Amygdala (tissue), 56 donors: ENCODE data around the gene TBX15.

Source experiments
- DNase-seq, 56 donors: peaks; one replicate each; lab custom pipeline; 2025; lab: John Stamatoyannopoulos, UW

The TBX15 gene

DNA sequence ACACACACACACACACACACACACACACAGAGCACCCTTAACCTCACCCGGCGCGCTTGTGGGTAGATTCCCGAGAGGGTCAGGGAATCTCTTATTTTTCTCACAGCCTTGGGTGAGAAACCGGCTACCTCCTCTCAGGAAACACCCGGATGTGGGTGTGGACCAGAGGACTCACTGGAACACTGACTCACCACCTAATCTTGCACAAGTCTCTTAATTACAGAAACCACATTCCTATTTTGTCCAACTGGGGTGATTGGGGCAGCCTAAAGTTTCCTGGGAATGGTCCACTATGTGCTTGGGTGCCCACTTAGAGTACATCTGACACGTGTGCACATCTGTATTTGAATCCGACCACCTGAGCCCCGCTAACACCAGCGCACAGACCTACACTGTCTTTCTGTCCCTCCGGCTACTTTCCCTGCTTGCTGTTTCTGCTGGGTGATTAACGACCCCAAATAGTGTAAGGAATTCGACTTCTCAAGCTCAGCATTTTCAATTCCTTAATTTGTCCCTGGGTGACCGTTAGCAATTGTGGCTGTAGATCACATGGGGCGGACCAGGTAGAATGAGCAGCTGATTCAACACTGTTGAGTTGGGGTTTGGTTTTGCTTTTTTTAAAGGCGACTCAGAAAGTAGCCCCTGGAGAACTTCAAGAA lies 14.0 kb upstream of the TBX15 start:
- DNase-seq = no peak

DNA sequence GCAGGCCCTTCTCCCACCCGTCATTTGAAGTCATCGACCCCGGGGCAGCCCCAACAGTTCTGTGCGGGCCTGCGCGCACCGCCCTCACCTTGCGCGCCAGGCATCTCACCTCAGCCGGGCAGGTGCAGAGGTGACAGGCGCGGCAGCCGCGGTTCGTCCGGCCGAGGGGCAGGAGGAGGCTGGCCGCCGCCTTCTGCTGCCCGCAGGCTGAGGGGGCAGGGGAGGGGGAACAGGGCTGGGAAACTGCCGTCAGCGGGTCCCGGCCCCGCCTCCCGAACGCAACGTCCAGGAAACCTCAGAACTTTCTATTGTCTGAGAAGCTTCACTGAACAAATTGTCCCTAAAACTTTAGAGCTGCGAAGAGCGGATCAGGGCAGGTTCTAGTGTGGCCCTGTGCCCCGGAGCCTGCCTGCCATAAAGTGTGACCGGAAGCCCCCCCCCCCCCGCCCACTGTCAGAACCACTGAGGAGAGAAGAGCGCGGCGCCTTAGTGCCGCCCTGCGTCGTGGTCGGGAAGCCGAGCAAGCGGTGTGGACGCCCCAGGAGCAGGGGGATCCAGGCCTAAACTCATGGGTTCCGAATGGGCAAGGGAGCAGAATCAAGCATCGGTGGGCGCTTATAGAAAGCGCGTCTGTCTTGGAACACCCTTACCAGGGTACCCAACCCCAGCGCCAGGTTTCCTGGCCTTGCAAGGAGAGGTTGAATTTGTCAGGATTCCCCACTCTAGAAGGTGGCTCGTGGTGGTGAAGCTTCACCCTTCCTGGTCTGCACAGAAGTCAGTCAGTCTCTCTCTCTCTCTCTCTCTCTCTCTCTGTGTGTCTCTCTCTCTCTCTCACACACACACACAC lies 13.3 kb upstream of the TBX15 start:
- DNase-seq = no peak

DNA sequence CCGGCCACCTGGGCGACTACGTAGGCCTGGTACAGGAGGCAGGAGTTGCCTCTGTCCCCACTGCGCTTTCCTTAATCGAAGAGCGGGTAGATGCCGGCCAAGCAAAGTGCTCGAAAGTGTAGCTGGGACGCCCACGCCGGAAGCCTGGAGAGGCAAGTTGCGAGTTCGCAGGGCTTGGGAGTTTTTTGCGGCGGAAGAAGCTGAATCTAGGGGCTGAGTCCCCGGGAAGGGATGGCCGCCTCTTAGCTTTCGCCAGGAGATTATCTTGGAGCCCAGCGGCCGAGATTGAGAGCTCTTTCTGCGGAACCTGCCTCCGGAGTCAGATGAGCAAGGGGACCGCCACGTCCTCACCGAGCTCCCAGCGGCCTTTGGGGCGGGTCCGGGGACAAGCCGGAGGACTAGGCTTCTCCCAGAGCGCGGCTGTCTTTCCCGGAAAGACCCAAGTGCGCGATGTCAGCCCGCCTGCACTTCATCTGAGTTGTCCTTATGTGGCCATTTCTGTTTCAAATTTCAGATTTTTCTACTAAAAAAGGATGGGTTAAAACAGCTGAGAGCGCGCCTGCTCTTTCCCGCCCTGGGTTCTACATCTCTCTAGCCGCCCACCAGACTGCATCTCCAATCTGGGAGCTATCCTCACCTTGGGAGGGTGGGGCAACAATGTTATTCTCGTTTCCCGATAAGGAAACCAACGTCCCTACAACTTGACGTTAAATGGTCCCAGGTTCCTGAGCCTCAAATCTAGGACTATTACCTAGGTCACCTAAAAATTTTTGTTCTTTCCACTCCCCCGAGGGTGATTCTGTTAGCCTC lies 12.4 kb upstream of the TBX15 start:
- DNase-seq = no peak

DNA sequence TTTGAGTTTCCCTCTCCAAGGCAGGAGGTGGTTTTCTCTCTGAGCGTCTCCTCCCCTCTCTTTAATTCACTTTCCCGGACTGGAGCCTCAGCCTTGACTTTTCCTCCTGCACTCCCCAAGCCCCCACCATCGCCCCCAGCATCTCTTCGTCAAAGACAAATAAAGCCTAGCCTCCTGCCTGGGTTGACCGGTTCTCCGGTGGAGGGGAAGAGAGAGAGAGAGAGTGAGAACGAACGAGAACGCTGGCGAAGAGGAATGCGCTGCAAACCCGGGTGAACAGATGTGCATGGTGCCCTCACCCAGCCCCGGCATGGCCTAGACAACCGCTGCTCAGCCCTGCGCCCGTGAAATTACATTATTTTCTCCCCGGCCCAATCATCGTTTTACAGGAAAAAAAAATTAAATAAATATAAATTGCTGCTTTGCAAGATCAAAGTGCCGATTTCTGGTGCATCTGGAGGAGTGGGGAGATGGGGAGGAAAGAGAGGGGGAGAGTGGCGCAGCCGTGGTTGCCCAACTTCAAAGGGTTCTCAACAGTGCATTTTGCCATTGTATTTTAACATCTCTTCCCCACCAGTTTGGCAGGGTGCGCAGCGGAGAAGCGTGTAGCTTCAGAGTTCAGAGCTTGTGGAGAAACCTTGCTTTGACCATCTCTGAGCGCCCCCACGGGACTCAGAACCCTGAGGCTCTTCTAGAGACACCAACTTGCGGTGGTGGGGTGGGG lies 11.4 kb upstream of the TBX15 start:
- DNase-seq = no peak

GRCh38 chr1:118998171-118998570 lies 10.0 kb upstream of the TBX15 start:
- no peak for DNase-seq

DNA sequence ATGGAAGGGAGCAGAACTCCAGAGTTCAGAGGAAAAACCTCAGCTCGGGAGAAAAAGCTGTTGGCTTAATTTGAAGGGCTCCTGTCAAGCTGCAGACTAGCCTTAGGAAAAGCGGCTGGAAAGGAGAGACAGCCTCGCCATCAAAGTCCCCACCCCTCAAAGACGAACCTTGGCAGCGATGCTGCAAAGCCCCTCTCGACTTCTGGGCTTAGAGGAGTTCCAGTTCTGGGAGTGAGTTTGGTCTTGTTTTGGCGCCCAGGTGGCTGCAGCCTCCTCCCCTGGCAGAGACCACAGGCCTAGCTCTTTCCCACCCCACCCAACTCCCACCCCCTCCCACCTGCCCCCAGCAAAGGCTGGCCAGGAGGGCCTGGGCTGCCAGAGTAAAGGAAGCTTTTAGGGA lies 9.1 kb upstream of the TBX15 start:
- no peak for DNase-seq

DNA sequence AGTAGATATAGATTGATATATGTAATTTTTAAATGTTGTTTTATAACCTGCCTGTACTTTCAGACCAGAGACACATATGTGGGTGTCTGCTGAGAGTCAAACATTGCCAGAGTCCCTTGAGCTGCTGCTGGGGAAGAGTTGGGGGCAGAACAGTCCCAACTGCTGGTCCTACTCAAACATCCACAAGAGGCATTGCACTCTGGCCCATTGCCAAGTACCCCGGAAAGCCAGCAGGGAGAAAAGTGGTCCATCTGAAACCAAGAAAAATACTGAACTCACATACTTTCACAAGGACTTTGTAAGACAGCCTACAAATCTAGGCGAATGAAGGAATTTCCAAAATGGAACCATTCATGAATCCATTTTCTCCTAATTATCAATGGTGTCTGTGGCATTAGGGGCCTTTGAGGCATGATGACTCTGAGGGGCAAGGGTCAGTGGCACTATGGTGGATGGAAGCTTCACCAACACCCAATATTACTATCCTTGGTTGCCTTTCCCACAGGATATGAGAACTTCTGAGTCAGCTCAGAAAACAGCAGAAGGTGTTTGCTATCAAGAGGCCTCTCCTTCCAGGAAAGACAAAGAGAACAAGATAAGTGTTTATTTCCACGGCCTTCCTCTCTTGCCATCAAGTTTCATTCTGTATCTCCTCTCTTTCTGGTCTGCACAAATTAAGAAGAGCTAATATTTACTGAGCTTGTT lies 7.3 kb upstream of the TBX15 start:
- DNase-seq = no peak

DNA sequence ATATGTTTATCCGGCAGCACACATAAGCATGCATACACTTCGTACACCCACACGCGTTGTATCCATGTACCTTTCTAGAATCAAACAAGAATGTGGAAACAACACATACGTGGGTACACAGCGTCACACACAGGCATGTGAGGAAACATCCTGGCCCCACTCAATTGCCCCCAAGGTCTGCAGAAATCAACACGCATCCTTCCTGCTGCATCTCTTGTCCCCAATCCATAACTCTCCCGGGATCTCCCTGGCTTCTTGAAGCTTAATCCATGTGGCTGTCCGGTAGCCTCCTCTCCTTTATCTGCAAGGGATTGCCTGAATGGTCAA lies 5.5 kb upstream of the TBX15 start:
- DNase-seq = no peak

GRCh38 chr1:118992868-118993699 lies 4.9 kb upstream of the TBX15 start:
- no peak for DNase-seq

DNA sequence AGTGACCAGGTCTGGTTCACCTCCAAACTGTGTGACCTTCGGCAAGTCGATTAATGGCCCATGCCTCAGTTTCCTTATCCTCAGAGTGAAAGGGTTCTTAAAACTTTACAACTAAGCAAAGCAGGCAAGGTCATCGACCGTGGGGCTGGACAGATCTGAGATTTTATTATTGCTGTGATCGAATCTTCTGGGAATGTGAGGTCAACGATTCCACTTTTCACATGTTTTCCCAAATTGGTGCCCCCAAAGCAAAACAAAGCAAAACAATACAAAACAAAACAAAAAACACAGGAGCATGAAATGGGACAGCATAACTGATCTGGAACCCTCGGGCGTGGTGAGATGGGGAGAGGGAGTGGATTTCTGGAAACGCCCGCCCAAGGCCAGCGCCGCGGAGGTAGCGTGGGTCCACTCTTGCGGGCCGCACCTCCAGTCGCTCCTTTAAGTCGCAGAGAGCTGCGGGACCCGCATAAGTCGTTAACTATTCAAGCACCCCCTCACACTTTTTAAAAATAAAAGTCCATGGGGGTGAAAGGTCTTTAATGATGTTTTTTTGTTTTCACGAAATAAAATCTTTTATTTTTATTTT lies 4.2 kb upstream of the TBX15 start:
- no peak for DNase-seq

DNA sequence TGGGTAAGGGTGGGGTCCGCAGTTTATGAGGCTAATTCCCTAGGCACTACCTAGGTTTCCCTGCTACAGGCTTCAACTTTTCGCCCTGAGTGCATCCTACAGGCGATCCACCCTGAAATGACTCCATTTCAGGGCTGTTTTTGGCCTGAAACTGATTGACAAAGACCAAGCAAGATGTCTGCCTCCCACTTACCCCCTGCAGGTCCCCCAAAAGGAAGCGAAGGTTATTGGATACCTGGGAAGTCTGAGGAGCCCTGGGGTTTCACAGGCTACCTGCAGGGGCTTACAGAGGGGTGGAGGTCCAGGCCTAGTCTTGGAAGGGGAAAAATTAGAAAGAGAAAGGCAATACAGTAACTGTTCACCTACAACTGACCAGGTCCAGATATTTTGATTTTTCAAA lies 3.3 kb upstream of the TBX15 start:
- no peak for DNase-seq

DNA sequence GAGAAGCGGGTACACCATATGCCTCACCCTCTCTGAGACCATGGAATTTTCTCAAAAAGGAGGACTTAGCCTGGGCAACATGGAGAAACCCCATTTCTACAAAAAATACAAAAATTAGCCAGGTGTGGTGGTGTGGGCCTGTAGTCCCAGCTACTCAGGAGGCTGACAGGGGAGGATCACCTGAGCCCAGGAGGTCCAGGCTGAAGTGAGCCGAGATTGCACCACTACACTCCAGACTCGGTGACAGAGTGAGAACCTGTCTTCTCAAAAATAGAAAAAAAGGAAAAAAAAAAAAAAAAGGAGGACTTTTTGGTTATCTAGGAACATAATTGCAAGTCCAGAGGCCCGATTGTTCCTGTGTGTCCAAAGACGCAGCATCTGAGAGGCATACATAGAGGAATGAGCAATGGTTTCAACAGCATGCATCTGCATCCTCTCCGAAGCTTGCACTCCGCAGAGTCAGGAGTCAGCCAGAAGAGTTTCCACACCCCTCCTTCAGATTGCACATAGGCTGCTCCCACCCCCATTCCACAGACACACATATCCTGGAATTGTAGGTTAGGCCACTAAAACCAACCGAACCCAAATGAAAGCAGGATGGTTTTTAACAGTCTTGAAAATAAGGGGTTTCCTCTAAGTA lies 2.5 kb upstream of the TBX15 start:
- no peak for DNase-seq

- no peak for DNase-seq
Measured at GRCh38 chr1:118989878-118990378, 1.8 kb upstream of the TBX15 start.

DNA sequence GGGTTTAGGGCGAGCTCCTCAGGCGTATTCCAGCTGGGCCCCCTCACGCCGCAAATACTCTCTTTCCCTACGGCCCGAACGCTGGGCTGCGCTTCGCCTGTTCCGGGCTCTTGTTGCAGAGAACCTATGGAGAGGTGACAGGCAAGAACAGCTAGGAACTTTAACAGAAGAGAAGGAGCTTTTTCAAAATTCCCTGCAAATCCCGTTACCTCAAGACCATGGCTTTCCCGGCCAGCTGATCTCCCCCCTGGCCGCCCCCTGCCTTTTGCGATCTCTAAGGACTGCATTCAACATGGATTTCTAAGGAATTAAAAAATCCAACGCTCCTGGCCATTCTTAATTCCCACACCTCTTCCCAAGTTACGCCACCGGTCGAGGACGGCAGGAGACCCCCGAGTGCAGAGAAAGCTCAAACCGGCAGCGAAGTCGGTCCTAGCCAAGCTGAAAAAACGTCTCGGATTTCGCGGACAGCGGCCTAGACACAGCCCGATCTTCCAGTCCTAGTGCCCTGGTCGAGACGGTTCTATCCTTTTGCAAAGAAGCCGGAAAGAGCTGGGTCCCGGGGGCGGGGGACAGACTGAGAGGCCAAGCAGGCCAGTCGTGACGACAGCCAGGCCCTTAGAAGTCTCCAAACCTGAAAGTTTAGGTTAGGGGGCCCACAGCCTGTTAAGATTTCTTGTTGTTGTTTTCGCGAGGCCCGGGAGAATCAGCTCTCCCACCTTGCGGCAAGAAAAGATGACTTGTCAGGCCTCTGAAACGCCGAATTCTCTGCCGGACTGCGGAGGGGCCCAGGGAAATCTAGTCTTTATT lies 1.1 kb upstream of the TBX15 start:
- DNase-seq = no peak

DNA sequence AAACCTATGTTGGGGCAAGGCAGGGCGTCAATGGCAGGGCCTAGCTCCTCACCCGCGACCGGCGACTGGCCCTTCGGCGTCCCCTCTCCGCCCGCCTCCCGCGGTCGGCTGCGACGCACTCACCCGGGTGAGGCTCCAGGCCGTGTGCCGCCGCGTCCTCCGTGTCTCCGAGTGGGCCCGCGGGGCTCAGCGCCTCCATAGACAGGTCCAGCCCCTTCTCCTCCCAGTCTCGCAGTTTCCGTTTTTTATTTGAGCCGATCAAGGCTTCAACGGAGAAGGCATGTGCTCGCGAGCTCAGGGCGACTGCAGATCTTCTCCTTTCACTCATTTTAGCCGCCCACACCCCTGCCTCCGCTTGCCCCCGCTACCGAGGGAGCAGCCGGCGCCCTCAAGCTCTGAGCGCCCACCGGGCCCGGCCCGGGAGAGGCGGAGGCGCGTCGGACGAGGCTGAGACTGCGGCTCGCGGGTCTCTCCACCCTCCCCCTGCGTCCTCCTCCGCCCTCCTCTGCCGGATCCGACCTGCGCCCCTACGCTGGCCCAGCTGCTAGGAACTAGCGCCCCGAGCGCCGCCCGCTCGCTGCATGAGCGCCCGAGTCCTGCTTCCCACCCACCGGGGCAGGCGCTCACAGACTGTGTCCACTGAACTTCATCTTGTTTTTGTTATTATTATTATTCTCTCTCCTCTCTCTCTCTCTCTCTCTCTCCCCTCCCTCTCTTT lies 516 bp downstream of the TBX15 start:
- DNase-seq = no peak

GRCh38 chr1:118986555-118987467 lies 1.3 kb downstream of the TBX15 start:
- DNase-seq = no peak
